ENCODE data around the gene PTGFRN. TPM values are rescaled to one million over a fixed set of nuclear protein-coding genes. Genes with fewer than 3 reads are reported as not detected.

Gene PTGFRN
- total RNA-seq, 1 experiment from 2014 or later = 38.7 TPM

DNA sequence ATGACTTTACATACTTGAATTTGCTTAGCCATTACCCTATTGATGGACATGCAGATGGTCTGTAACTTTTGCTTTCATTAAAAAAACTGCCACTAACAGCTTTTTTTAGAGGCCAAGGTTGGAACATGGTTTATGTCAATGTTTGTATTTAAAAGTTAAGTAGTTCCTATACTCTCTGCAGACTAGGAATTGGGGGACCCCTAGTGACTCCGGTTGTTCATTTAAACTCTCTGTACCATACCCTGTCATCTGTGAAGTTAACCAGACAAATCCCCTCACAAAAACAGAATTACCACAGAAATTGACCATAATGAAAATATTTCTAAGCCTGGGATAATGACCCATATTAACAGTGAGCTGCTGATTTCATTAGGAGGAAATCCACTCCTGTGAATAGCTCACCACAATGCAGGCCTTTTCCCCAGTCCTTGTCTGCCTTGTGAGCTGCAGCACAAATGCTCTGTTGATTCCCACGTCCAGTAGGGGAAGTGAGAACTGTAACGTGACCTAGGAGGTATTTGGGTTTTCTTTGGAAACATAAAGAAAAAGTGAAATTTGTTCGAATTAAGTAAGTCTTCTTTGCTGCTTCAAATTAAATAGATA, 61.6 kb downstream of the PTGFRN start:
- ChIA-PET CTCF (no interaction called here), POLR2A (no interaction called here)
- Mint-ChIP-seq H3K27ac (no peak overlapping the region), H3K27me3 (ENCODE audit: low read depth) (no peaks in the 10 kb centered on the region), H3K4me3 (no peak overlapping the region), H3K36me3 (peaks cover 56% of the 10 kb centered on the region), H3K4me1 (peaks cover 9% of the 10 kb centered on the region), H3K9me3 (peaks cover 34% of the 10 kb centered on the region)
- peak; percentile 60; the same call in 1 of the 2 replicates for ATAC-seq
- TF ChIP-seq NFYB (CRISPR knock-in tag; conservative IDR thresholded peaks at IDR 0.05; ENCODE audit: low read depth) (no peak), TEAD1 (CRISPR knock-in tag; IDR thresholded peaks at IDR 0.05) (no peak), SOX15 (CRISPR knock-in tag; IDR thresholded peaks at IDR 0.05) (no peak), FOXK1 (CRISPR knock-in tag; IDR thresholded peaks at IDR 0.05) (no peak), ELF4 (CRISPR knock-in tag; IDR thresholded peaks at IDR 0.05; ENCODE audit: low read depth) (no peak), PRRX2 (CRISPR knock-in tag; IDR thresholded peaks at IDR 0.05) (no peak), AFF4 (CRISPR knock-in tag; IDR thresholded peaks at IDR 0.05; ENCODE audit: borderline replicate concordance) (no peak), NFATC4 (CRISPR knock-in tag; IDR thresholded peaks at IDR 0.05) (no peak), ESRRA (CRISPR knock-in tag; IDR thresholded peaks at IDR 0.05; ENCODE audit: borderline replicate concordance) (no peak), FOXJ3 (CRISPR knock-in tag; IDR thresholded peaks at IDR 0.05; ENCODE audit: borderline replicate concordance) (no peak), CBFB (CRISPR knock-in tag; IDR thresholded peaks at IDR 0.05; ENCODE audit: low read depth) (no peak)
- TF ChIP-seq, protein P1, sequence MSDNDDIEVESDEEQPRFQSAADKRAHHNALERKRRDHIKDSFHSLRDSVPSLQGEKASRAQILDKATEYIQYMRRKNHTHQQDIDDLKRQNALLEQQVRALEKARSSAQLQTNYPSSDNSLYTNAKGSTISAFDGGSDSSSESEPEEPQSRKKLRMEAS (CRISPR knock-in tag; IDR thresholded peaks at IDR 0.05) = no peak
- DNase-seq (ENCODE audit: low spot score) = no peak

GRCh38 chr1:116971965-116972673, 62.4 kb downstream of the PTGFRN start:
- Mint-ChIP-seq H3K36me3 (peaks cover 56% of the 10 kb centered on the region), H3K27me3 (ENCODE audit: low read depth) (no peaks in the 10 kb centered on the region), H3K4me1 (peaks cover 9% of the 10 kb centered on the region), H3K27ac (no peak overlapping the region), H3K9me3 (peaks cover 37% of the 10 kb centered on the region), H3K4me3 (no peak overlapping the region)
- ChIA-PET POLR2A (no interaction called here), CTCF (no interaction called here)
- TF ChIP-seq, protein P2, sequence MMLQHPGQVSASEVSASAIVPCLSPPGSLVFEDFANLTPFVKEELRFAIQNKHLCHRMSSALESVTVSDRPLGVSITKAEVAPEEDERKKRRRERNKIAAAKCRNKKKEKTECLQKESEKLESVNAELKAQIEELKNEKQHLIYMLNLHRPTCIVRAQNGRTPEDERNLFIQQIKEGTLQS (CRISPR knock-in tag; conservative IDR thresholded peaks at IDR 0.05) = no peak
- TF ChIP-seq GTF2I (CRISPR knock-in tag; conservative IDR thresholded peaks at IDR 0.05) (no peak), ATF6 (CRISPR knock-in tag; IDR thresholded peaks at IDR 0.05) (no peak), HMGA2 (CRISPR knock-in tag; IDR thresholded peaks at IDR 0.05) (no peak)
- TF ChIP-seq, protein P3, sequence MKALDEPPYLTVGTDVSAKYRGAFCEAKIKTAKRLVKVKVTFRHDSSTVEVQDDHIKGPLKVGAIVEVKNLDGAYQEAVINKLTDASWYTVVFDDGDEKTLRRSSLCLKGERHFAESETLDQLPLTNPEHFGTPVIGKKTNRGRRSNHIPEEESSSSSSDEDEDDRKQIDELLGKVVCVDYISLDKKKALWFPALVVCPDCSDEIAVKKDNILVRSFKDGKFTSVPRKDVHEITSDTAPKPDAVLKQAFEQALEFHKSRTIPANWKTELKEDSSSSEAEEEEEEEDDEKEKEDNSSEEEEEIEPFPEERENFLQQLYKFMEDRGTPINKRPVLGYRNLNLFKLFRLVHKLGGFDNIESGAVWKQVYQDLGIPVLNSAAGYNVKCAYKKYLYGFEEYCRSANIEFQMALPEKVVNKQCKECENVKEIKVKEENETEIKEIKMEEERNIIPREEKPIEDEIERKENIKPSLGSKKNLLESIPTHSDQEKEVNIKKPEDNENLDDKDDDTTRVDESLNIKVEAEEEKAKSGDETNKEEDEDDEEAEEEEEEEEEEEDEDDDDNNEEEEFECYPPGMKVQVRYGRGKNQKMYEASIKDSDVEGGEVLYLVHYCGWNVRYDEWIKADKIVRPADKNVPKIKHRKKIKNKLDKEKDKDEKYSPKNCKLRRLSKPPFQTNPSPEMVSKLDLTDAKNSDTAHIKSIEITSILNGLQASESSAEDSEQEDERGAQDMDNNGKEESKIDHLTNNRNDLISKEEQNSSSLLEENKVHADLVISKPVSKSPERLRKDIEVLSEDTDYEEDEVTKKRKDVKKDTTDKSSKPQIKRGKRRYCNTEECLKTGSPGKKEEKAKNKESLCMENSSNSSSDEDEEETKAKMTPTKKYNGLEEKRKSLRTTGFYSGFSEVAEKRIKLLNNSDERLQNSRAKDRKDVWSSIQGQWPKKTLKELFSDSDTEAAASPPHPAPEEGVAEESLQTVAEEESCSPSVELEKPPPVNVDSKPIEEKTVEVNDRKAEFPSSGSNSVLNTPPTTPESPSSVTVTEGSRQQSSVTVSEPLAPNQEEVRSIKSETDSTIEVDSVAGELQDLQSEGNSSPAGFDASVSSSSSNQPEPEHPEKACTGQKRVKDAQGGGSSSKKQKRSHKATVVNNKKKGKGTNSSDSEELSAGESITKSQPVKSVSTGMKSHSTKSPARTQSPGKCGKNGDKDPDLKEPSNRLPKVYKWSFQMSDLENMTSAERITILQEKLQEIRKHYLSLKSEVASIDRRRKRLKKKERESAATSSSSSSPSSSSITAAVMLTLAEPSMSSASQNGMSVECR (CRISPR knock-in tag; IDR thresholded peaks at IDR 0.05; ENCODE audit: borderline replicate concordance) = no peak
- TF ChIP-seq, protein P4, sequence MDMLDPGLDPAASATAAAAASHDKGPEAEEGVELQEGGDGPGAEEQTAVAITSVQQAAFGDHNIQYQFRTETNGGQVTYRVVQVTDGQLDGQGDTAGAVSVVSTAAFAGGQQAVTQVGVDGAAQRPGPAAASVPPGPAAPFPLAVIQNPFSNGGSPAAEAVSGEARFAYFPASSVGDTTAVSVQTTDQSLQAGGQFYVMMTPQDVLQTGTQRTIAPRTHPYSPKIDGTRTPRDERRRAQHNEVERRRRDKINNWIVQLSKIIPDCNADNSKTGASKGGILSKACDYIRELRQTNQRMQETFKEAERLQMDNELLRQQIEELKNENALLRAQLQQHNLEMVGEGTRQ (CRISPR knock-in tag; IDR thresholded peaks at IDR 0.05) = no peak
- no peak for ATAC-seq
- DNase-seq (ENCODE audit: low spot score) = no peak

All from WTC11 (cell line).